ENCODE data around the gene PPP1R16B.

The PPP1R16B gene

GRCh38 chr20:38835792-38836191, 30.3 kb downstream of the PPP1R16B start:
- H3K4me1 ChIP-seq (ENCODE audit: control insufficient read depth in 1 of 2, insufficient read depth in 2 of 2, low read length in 2 of 2): no peaks in the 10 kb centered on the region
- no peak overlapping the region for H3K23ac ChIP-seq (ENCODE audit: low read length)
- DNase-seq: no peak
- H4K8ac ChIP-seq (ENCODE audit: low read depth, low read length): no peak overlapping the region
- H3K27ac ChIP-seq (ENCODE audit: low read depth, low read length): no peak overlapping the region
- H3K27me3 ChIP-seq (ENCODE audit: insufficient read depth, low read length): no peaks in the 10 kb centered on the region
- H3K79me2 ChIP-seq (ENCODE audit: control insufficient read depth, insufficient read depth, low read length, poor library complexity): no peaks in the 10 kb centered on the region
- no peak overlapping the region for H2AFZ ChIP-seq (ENCODE audit: insufficient read depth, low read length, poor library complexity)
- no peak overlapping the region for H4K91ac ChIP-seq (ENCODE audit: low read depth, low read length)
- H3K18ac ChIP-seq (ENCODE audit: low read length): no peak overlapping the region
- H4K12ac ChIP-seq (ENCODE audit: low read depth, low read length): no peak overlapping the region
- no CpG with 5 or more reads among the region's 28 CpGs for WGBS (ENCODE audit: extremely low coverage, insufficient coverage, insufficient read length)
- no peak overlapping the region for H3K4ac ChIP-seq (ENCODE audit: low read depth, low read length)
- no peak overlapping the region for H3K4me3 ChIP-seq (ENCODE audit: low read depth, low read length)
- H2BK5ac ChIP-seq (ENCODE audit: low read depth, low read length, poor library complexity): no peak overlapping the region
- H3K4me2 ChIP-seq (ENCODE audit: low read length): no peak overlapping the region
- H3K79me1 ChIP-seq (ENCODE audit: low read length): no peaks in the 10 kb centered on the region
- H3K14ac ChIP-seq (ENCODE audit: low read length): no peak overlapping the region
- no peaks in the 10 kb centered on the region for H3K9me3 ChIP-seq (ENCODE audit: insufficient read depth, low read depth, low read length)
- no peak overlapping the region for H2BK12ac ChIP-seq (ENCODE audit: low read length)
- no peak overlapping the region for H2AK5ac ChIP-seq (ENCODE audit: low read length)
- H3K36me3 ChIP-seq (ENCODE audit: control insufficient read depth in 1 of 2, insufficient read depth in 2 of 2, low read length in 2 of 2): no peaks in the 10 kb centered on the region
- no peak overlapping the region for H2BK120ac ChIP-seq (ENCODE audit: insufficient read depth, low read length, poor library complexity)
- H3K9ac ChIP-seq (ENCODE audit: low read length): no peak overlapping the region

GRCh38 chr20:38836991-38837390, 31.5 kb downstream of the PPP1R16B start:
- no peaks in the 10 kb centered on the region for H3K79me2 ChIP-seq (ENCODE audit: control insufficient read depth, insufficient read depth, low read length, poor library complexity)
- no peak overlapping the region for H2AK5ac ChIP-seq (ENCODE audit: low read length)

GRCh38 chr20:38838326-38838725, 32.8 kb downstream of the PPP1R16B start:
- H3K14ac ChIP-seq (ENCODE audit: low read length): no peak overlapping the region
- no peak overlapping the region for H4K91ac ChIP-seq (ENCODE audit: low read depth, low read length)
- H2AFZ ChIP-seq (ENCODE audit: insufficient read depth, low read length, poor library complexity): no peak overlapping the region
- H3K4me3 ChIP-seq (ENCODE audit: low read depth, low read length): no peak overlapping the region
- no peaks in the 10 kb centered on the region for H3K79me2 ChIP-seq (ENCODE audit: control insufficient read depth, insufficient read depth, low read length, poor library complexity)
- H3K4me2 ChIP-seq (ENCODE audit: low read length): no peak overlapping the region
- no peak for DNase-seq
- H3K27me3 ChIP-seq (ENCODE audit: insufficient read depth, low read length): no peaks in the 10 kb centered on the region
- H3K79me1 ChIP-seq (ENCODE audit: low read length): no peaks in the 10 kb centered on the region
- WGBS (ENCODE audit: extremely low coverage, insufficient coverage, insufficient read length): no CpG with 5 or more reads among the region's 8 CpGs
- no peak overlapping the region for H3K4ac ChIP-seq (ENCODE audit: low read depth, low read length)
- H3K23ac ChIP-seq (ENCODE audit: low read length): no peak overlapping the region
- H2BK120ac ChIP-seq (ENCODE audit: insufficient read depth, low read length, poor library complexity): no peak overlapping the region
- H4K8ac ChIP-seq (ENCODE audit: low read depth, low read length): no peak overlapping the region
- no peak overlapping the region for H3K18ac ChIP-seq (ENCODE audit: low read length)
- H3K9ac ChIP-seq (ENCODE audit: low read length): no peak overlapping the region
- no peak overlapping the region for H2BK5ac ChIP-seq (ENCODE audit: low read depth, low read length, poor library complexity)
- no peak overlapping the region for H4K12ac ChIP-seq (ENCODE audit: low read depth, low read length)
- no peak overlapping the region for H3K27ac ChIP-seq (ENCODE audit: low read depth, low read length)
- no peak overlapping the region for H2BK12ac ChIP-seq (ENCODE audit: low read length)
- no peak overlapping the region for H2AK5ac ChIP-seq (ENCODE audit: low read length)
- peaks cover 2% of the 10 kb centered on the region for H3K9me3 ChIP-seq (ENCODE audit: insufficient read depth, low read depth, low read length)
- no peaks in the 10 kb centered on the region for H3K36me3 ChIP-seq (ENCODE audit: control insufficient read depth in 1 of 2, insufficient read depth in 2 of 2, low read length in 2 of 2)
- H3K4me1 ChIP-seq (ENCODE audit: control insufficient read depth in 1 of 2, insufficient read depth in 2 of 2, low read length in 2 of 2): no peaks in the 10 kb centered on the region

More at GRCh38 chr20:38836991-38837390, 31.5 kb downstream of the PPP1R16B start:
- Histone ChIP-seq H3K14ac (ENCODE audit: low read length) (no peak overlapping the region), H4K91ac (ENCODE audit: low read depth, low read length) (no peak overlapping the region), H3K79me1 (ENCODE audit: low read length) (no peaks in the 10 kb centered on the region), H2AFZ (ENCODE audit: insufficient read depth, low read length, poor library complexity) (no peak overlapping the region), H3K9me3 (ENCODE audit: insufficient read depth, low read depth, low read length) (no peaks in the 10 kb centered on the region), H3K27me3 (ENCODE audit: insufficient read depth, low read length) (no peaks in the 10 kb centered on the region), H2BK12ac (ENCODE audit: low read length) (no peak overlapping the region), H3K23ac (ENCODE audit: low read length) (no peak overlapping the region), H3K4me1 (ENCODE audit: control insufficient read depth in 1 of 2, insufficient read depth in 2 of 2, low read length in 2 of 2) (no peaks in the 10 kb centered on the region), H3K36me3 (ENCODE audit: control insufficient read depth in 1 of 2, insufficient read depth in 2 of 2, low read length in 2 of 2) (no peaks in the 10 kb centered on the region), H3K4me3 (ENCODE audit: low read depth, low read length) (no peak overlapping the region), H2BK5ac (ENCODE audit: low read depth, low read length, poor library complexity) (no peak overlapping the region), H4K12ac (ENCODE audit: low read depth, low read length) (no peak overlapping the region), H2BK120ac (ENCODE audit: insufficient read depth, low read length, poor library complexity) (no peak overlapping the region), H3K9ac (ENCODE audit: low read length) (no peak overlapping the region), H3K4ac (ENCODE audit: low read depth, low read length) (no peak overlapping the region), H4K8ac (ENCODE audit: low read depth, low read length) (no peak overlapping the region), H3K27ac (ENCODE audit: low read depth, low read length) (no peak overlapping the region), H3K4me2 (ENCODE audit: low read length) (no peak overlapping the region), H3K18ac (ENCODE audit: low read length) (no peak overlapping the region)
- WGBS (ENCODE audit: extremely low coverage, insufficient coverage, insufficient read length): no CpG with 5 or more reads among the region's 4 CpGs
- no peak for DNase-seq

GRCh38 chr20:38839563-38839962, 34.1 kb downstream of the PPP1R16B start:
- Histone ChIP-seq H3K4me1 (ENCODE audit: control insufficient read depth in 1 of 2, insufficient read depth in 2 of 2, low read length in 2 of 2) (no peaks in the 10 kb centered on the region), H3K23ac (ENCODE audit: low read length) (no peak overlapping the region), H3K4me3 (ENCODE audit: low read depth, low read length) (no peak overlapping the region), H3K27me3 (ENCODE audit: insufficient read depth, low read length) (no peaks in the 10 kb centered on the region), H4K12ac (ENCODE audit: low read depth, low read length) (no peak overlapping the region), H2BK12ac (ENCODE audit: low read length) (no peak overlapping the region), H4K8ac (ENCODE audit: low read depth, low read length) (no peak overlapping the region), H2BK120ac (ENCODE audit: insufficient read depth, low read length, poor library complexity) (no peak overlapping the region), H3K79me2 (ENCODE audit: control insufficient read depth, insufficient read depth, low read length, poor library complexity) (no peaks in the 10 kb centered on the region), H4K91ac (ENCODE audit: low read depth, low read length) (no peak overlapping the region), H2AFZ (ENCODE audit: insufficient read depth, low read length, poor library complexity) (no peak overlapping the region), H3K36me3 (ENCODE audit: control insufficient read depth in 1 of 2, insufficient read depth in 2 of 2, low read length in 2 of 2) (no peaks in the 10 kb centered on the region), H3K27ac (ENCODE audit: low read depth, low read length) (no peak overlapping the region), H3K18ac (ENCODE audit: low read length) (no peak overlapping the region), H3K9me3 (ENCODE audit: insufficient read depth, low read depth, low read length) (peaks cover 2% of the 10 kb centered on the region), H3K79me1 (ENCODE audit: low read length) (no peaks in the 10 kb centered on the region), H3K9ac (ENCODE audit: low read length) (no peak overlapping the region), H3K4ac (ENCODE audit: low read depth, low read length) (no peak overlapping the region), H2AK5ac (ENCODE audit: low read length) (no peak overlapping the region), H2BK5ac (ENCODE audit: low read depth, low read length, poor library complexity) (no peak overlapping the region), H3K14ac (ENCODE audit: low read length) (no peak overlapping the region), H3K4me2 (ENCODE audit: low read length) (no peak overlapping the region)
- no CpG with 5 or more reads among the region's 4 CpGs for WGBS (ENCODE audit: extremely low coverage, insufficient coverage, insufficient read length)
- no peak for DNase-seq

All from trophoblast cell (in vitro differentiated cells and primary cell).